ENCODE data around the gene NPIPA2. TPM values are rescaled to one million over a fixed set of nuclear protein-coding genes. Genes with fewer than 3 reads are reported as not detected.
"Not testable (repeated sequence)": the region's sequence is repeated elsewhere in the genome, so short reads cannot be mapped to it uniquely, and the experiment has no call there.

NPIPA2 gene
- total RNA-seq, 5 donors from 2014 or later (not counting 1 experiment from before 2014, with no cell fraction given), result 1.9 to 3.2 (median 2.4) TPM

GRCh38 chr16:14740832-14741385 is 1.4 kb upstream of the NPIPA2 start:
- DNase-seq; ATAC-seq (replicated peaks in 1 of 4); H3K9me3 ChIP-seq; H3K27ac ChIP-seq (ENCODE audit: low read length); H3K4me3 ChIP-seq (ENCODE audit: control insufficient read depth in 1 of 2, extremely low read depth in 1 of 2, low read length in 1 of 2); H3K9me3 Mint-ChIP-seq; H3K27ac Mint-ChIP-seq; H3K27me3 ChIP-seq (replicated peaks in 1 of 2; ENCODE audit: control insufficient read depth in 2 of 2, extremely low read depth in 1 of 2, insufficient read depth in 2 of 2, low read length in 1 of 2); CTCF ChIA-PET; H3K36me3 Mint-ChIP-seq; H3K4me1 Mint-ChIP-seq; POLR2A ChIA-PET; H3K27me3 Mint-ChIP-seq; H3K36me3 ChIP-seq (ENCODE audit: control insufficient read depth in 2 of 2, extremely low read depth in 1 of 2, insufficient read depth in 1 of 2, low read length in 1 of 2); H3K4me1 ChIP-seq (ENCODE audit: control insufficient read depth in 1 of 2, extremely low read depth in 1 of 2, insufficient read depth in 2 of 2, low read length in 2 of 2); H3K4me3 Mint-ChIP-seq: not testable (repeated sequence)
- no CpG with 5 or more reads among the region's 10 CpGs for WGBS (ENCODE audit: insufficient coverage)

- H3K27ac ChIP-seq (ENCODE audit: low read length); POLR2A ChIA-PET; H3K4me1 Mint-ChIP-seq; H3K36me3 Mint-ChIP-seq; H3K4me3 Mint-ChIP-seq; H3K27me3 ChIP-seq (replicated peaks in 1 of 2; ENCODE audit: control insufficient read depth in 2 of 2, extremely low read depth in 1 of 2, insufficient read depth in 2 of 2, low read length in 1 of 2); H3K9me3 Mint-ChIP-seq; DNase-seq; H3K9me3 ChIP-seq; H3K36me3 ChIP-seq (ENCODE audit: control insufficient read depth in 2 of 2, extremely low read depth in 1 of 2, insufficient read depth in 1 of 2, low read length in 1 of 2); CTCF ChIA-PET; H3K27ac Mint-ChIP-seq; H3K27me3 Mint-ChIP-seq; H3K4me1 ChIP-seq (ENCODE audit: control insufficient read depth in 1 of 2, extremely low read depth in 1 of 2, insufficient read depth in 2 of 2, low read length in 2 of 2); H3K4me3 ChIP-seq (ENCODE audit: control insufficient read depth in 1 of 2, extremely low read depth in 1 of 2, low read length in 1 of 2): not testable (repeated sequence)
- peak in 2 of 4 experiments; percentile 1 to 2 for ATAC-seq (replicated peaks in 1 of 4)
- WGBS (ENCODE audit: insufficient coverage), result no CpG with 5 or more reads among the region's 11 CpGs
Observed at GRCh38 chr16:14741794-14742193, 539 bp upstream of the NPIPA2 start.

GRCh38 chr16:14773654-14774053 is 31.3 kb downstream of the NPIPA2 start:
- DNase-seq; H3K27ac ChIP-seq (ENCODE audit: low read length); H3K9me3 ChIP-seq; H3K4me1 Mint-ChIP-seq; CTCF ChIA-PET; H3K27me3 Mint-ChIP-seq; H3K4me3 Mint-ChIP-seq; H3K36me3 Mint-ChIP-seq; H3K27me3 ChIP-seq (replicated peaks in 1 of 2; ENCODE audit: control insufficient read depth in 2 of 2, extremely low read depth in 1 of 2, insufficient read depth in 2 of 2, low read length in 1 of 2); POLR2A ChIA-PET; H3K27ac Mint-ChIP-seq; H3K4me1 ChIP-seq (ENCODE audit: control insufficient read depth in 1 of 2, extremely low read depth in 1 of 2, insufficient read depth in 2 of 2, low read length in 2 of 2); ATAC-seq (replicated peaks in 1 of 4); H3K36me3 ChIP-seq (ENCODE audit: control insufficient read depth in 2 of 2, extremely low read depth in 1 of 2, insufficient read depth in 1 of 2, low read length in 1 of 2); H3K4me3 ChIP-seq (ENCODE audit: control insufficient read depth in 1 of 2, extremely low read depth in 1 of 2, low read length in 1 of 2); H3K9me3 Mint-ChIP-seq: not testable (repeated sequence)
- no CpG with 5 or more reads among the region's 2 CpGs for WGBS (ENCODE audit: insufficient coverage)

- H3K9me3 ChIP-seq; H3K27me3 ChIP-seq (replicated peaks in 1 of 2; ENCODE audit: control insufficient read depth in 2 of 2, extremely low read depth in 1 of 2, insufficient read depth in 2 of 2, low read length in 1 of 2); DNase-seq; POLR2A ChIA-PET; H3K4me3 ChIP-seq (ENCODE audit: control insufficient read depth in 1 of 2, extremely low read depth in 1 of 2, low read length in 1 of 2); H3K27ac ChIP-seq (ENCODE audit: low read length); H3K36me3 ChIP-seq (ENCODE audit: control insufficient read depth in 2 of 2, extremely low read depth in 1 of 2, insufficient read depth in 1 of 2, low read length in 1 of 2); H3K4me1 Mint-ChIP-seq; H3K36me3 Mint-ChIP-seq; H3K27ac Mint-ChIP-seq; H3K4me3 Mint-ChIP-seq; CTCF ChIA-PET; H3K9me3 Mint-ChIP-seq; H3K4me1 ChIP-seq (ENCODE audit: control insufficient read depth in 1 of 2, extremely low read depth in 1 of 2, insufficient read depth in 2 of 2, low read length in 2 of 2); H3K27me3 Mint-ChIP-seq; ATAC-seq (replicated peaks in 1 of 4): not testable (repeated sequence)
- WGBS (ENCODE audit: insufficient coverage), result no CpG with 5 or more reads among the region's 2 CpGs
Observed at GRCh38 chr16:14775624-14776023, 33.3 kb downstream of the NPIPA2 start.

- H3K4me1 ChIP-seq (ENCODE audit: control insufficient read depth in 1 of 2, extremely low read depth in 1 of 2, insufficient read depth in 2 of 2, low read length in 2 of 2); DNase-seq; H3K9me3 ChIP-seq; H3K36me3 Mint-ChIP-seq; CTCF ChIA-PET; H3K27ac Mint-ChIP-seq; H3K4me3 ChIP-seq (ENCODE audit: control insufficient read depth in 1 of 2, extremely low read depth in 1 of 2, low read length in 1 of 2); H3K27me3 Mint-ChIP-seq; H3K36me3 ChIP-seq (ENCODE audit: control insufficient read depth in 2 of 2, extremely low read depth in 1 of 2, insufficient read depth in 1 of 2, low read length in 1 of 2); ATAC-seq (replicated peaks in 1 of 4); H3K4me3 Mint-ChIP-seq; H3K27me3 ChIP-seq (replicated peaks in 1 of 2; ENCODE audit: control insufficient read depth in 2 of 2, extremely low read depth in 1 of 2, insufficient read depth in 2 of 2, low read length in 1 of 2); H3K9me3 Mint-ChIP-seq; H3K4me1 Mint-ChIP-seq; H3K27ac ChIP-seq (ENCODE audit: low read length); POLR2A ChIA-PET: not testable (repeated sequence)
- WGBS (ENCODE audit: insufficient coverage), result no CpG with 5 or more reads among the region's 6 CpGs
Observed at GRCh38 chr16:14776763-14777162, 34.4 kb downstream of the NPIPA2 start.

GRCh38 chr16:14779368-14779877 is 37.1 kb downstream of the NPIPA2 start:
- H3K4me1 Mint-ChIP-seq; H3K36me3 ChIP-seq (ENCODE audit: control insufficient read depth in 2 of 2, extremely low read depth in 1 of 2, insufficient read depth in 1 of 2, low read length in 1 of 2); H3K4me3 ChIP-seq (ENCODE audit: control insufficient read depth in 1 of 2, extremely low read depth in 1 of 2, low read length in 1 of 2); ATAC-seq (replicated peaks in 1 of 4); H3K36me3 Mint-ChIP-seq; POLR2A ChIA-PET; H3K9me3 Mint-ChIP-seq; H3K4me3 Mint-ChIP-seq; H3K27ac ChIP-seq (ENCODE audit: low read length); H3K27ac Mint-ChIP-seq; CTCF ChIA-PET; H3K4me1 ChIP-seq (ENCODE audit: control insufficient read depth in 1 of 2, extremely low read depth in 1 of 2, insufficient read depth in 2 of 2, low read length in 2 of 2); H3K9me3 ChIP-seq; H3K27me3 Mint-ChIP-seq; H3K27me3 ChIP-seq (replicated peaks in 1 of 2; ENCODE audit: control insufficient read depth in 2 of 2, extremely low read depth in 1 of 2, insufficient read depth in 2 of 2, low read length in 1 of 2); DNase-seq: not testable (repeated sequence)
- WGBS (ENCODE audit: insufficient coverage), result no CpG with 5 or more reads among the region's 11 CpGs

GRCh38 chr16:14786180-14786579 is 43.8 kb downstream of the NPIPA2 start:
- ATAC-seq (replicated peaks in 1 of 4); H3K9me3 ChIP-seq; H3K36me3 ChIP-seq (ENCODE audit: control insufficient read depth in 2 of 2, extremely low read depth in 1 of 2, insufficient read depth in 1 of 2, low read length in 1 of 2); H3K36me3 Mint-ChIP-seq; H3K27me3 Mint-ChIP-seq; H3K9me3 Mint-ChIP-seq; H3K4me3 Mint-ChIP-seq; H3K4me1 ChIP-seq (ENCODE audit: control insufficient read depth in 1 of 2, extremely low read depth in 1 of 2, insufficient read depth in 2 of 2, low read length in 2 of 2); POLR2A ChIA-PET; CTCF ChIA-PET; H3K4me3 ChIP-seq (ENCODE audit: control insufficient read depth in 1 of 2, extremely low read depth in 1 of 2, low read length in 1 of 2); H3K27ac Mint-ChIP-seq; H3K27ac ChIP-seq (ENCODE audit: low read length); DNase-seq; H3K4me1 Mint-ChIP-seq; H3K27me3 ChIP-seq (replicated peaks in 1 of 2; ENCODE audit: control insufficient read depth in 2 of 2, extremely low read depth in 1 of 2, insufficient read depth in 2 of 2, low read length in 1 of 2): not testable (repeated sequence)
- no CpG with 5 or more reads among the region's 1 CpG for WGBS (ENCODE audit: insufficient coverage)

Measured in T-cell (primary cell).